Measurements from ENCODE around the gene POGZ.
"Not testable (repeated sequence)": the region's sequence is repeated elsewhere in the genome, so short reads cannot be mapped to it uniquely, and the experiment has no call there.

POGZ gene

GRCh38 chr1:151416231-151416630 is 43.1 kb downstream of the POGZ start:
- no peak for DNase-seq (ENCODE audit: low read depth in 2 of 2)

DNA sequence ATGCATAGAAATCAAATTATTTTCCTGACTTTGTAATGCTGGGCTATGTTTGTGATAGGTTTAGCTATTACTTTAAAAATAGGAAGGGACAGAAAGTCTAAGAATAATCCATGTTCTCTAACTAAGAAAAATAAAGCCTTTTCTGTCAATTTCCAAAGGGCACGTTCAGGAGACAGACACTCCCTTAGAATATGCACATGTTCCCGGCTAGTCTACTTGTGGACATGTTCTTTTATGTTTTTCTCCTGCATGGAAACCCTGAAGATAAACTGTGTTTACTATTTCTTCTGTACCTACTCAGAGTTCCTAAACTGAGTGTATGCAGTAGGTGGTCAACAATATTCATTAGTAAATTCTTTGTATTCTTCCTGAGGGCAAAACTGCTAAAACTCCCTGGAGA is 47.4 kb downstream of the POGZ start:
- DNase-seq (ENCODE audit: low read depth in 2 of 2): no peak

GRCh38 chr1:151408891-151409290 is 50.4 kb downstream of the POGZ start:
- DNase-seq (ENCODE audit: low read depth in 2 of 2): no peak

DNA sequence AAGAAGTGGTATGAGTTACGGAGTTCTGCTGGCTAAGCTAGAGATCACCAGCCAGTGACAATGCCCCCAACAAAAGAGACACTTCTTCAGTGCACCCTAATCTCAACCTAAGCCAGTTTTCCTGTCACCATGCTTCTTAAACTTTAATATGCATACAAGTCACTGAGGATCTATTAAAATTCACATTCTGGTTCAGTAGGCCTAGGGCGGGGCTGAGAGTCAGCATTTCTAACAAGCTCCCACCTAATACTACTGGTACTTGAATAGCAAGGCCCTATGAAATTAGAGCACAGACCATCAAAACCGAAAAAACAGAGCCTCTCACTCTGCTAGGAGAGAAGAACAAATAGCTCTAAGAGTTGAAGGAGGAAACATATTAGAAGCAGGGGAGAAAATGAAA is 52.0 kb downstream of the POGZ start:
- DNase-seq (ENCODE audit: low read depth in 2 of 2): no peak

DNA sequence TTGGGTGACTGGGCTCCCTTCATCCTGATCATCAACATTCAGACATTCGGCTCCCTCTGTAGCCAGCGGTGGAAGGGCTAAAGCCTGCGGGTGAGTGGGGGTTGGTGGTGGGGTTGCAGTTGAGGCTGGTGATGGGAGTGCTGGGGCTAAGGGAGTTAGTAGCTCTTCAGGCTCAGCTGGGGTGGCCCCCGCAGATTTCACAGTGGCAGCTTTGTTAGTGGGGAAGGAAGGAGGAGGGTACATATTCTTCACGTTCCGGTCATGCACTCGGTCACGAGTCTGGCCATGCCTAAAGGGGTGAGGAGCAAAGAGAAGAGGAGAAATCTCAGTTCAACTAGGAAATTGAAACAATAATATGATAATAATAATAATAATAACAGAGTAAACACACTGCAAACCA is 53.1 kb downstream of the POGZ start:
- no peak for DNase-seq (ENCODE audit: low read depth in 2 of 2)

DNA sequence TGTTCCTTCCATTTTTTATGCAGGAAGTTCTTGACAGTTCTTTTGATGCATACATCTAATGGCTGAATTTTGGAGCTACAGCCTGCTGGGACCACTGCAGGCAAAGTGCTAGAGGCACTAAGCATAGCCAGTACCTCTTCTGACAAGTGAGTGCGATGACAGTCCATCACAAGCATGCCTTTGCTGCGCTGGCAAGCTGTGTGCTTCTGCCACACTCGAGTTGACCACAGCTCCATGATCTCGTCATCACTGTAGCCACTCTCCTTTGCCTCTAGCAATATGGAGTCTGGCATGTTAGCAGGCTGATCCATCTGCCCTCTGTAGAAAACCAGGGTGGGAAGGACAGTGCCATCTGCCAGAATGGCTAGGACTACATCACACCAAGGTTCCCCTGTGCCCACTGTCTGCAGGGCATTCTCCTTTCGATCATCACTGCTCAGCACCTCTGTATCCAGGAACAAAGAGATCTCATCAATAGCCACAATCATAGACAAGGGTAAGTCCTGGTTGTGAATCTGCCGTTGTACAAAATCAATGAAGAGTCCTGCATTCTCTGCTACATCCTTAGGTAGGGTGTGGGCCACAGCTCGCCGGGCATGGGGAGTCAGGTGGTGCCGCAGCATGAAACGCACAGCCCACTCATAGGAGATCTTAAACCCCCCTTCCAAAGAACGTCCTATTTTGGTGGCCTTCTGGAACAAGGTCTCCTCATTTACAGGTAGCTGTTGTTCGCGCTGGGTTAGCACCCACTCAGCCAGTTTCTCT is 53.9 kb downstream of the POGZ start:
- no peak for DNase-seq (ENCODE audit: low read depth in 2 of 2)

DNA sequence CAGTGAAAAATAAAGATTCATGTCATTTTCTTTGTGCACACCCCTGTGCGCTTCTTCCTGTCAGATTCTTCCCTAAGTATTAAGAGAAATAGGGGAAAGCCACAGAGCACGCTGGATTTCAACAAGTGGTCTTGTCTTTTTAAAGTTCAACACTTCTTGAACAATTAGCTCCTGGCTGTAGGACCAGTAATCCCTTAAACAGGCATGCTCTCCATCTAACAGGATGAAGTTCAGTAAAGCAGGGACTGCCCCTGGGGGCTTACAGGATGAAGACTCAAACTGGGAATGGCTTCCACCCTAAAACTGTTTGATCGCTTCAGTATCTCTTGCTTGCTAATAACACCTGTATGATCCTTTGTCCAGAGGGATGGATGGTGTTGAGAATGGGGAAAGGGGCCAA is 55.7 kb downstream of the POGZ start:
- no peak for DNase-seq (ENCODE audit: low read depth in 2 of 2)

- DNase-seq (ENCODE audit: low read depth in 2 of 2): no peak
Observed at GRCh38 chr1:151402764-151403163, 56.5 kb downstream of the POGZ start.

- DNase-seq (ENCODE audit: low read depth in 2 of 2): no peak
Observed at GRCh38 chr1:151401860-151402259, 57.4 kb downstream of the POGZ start.

DNA sequence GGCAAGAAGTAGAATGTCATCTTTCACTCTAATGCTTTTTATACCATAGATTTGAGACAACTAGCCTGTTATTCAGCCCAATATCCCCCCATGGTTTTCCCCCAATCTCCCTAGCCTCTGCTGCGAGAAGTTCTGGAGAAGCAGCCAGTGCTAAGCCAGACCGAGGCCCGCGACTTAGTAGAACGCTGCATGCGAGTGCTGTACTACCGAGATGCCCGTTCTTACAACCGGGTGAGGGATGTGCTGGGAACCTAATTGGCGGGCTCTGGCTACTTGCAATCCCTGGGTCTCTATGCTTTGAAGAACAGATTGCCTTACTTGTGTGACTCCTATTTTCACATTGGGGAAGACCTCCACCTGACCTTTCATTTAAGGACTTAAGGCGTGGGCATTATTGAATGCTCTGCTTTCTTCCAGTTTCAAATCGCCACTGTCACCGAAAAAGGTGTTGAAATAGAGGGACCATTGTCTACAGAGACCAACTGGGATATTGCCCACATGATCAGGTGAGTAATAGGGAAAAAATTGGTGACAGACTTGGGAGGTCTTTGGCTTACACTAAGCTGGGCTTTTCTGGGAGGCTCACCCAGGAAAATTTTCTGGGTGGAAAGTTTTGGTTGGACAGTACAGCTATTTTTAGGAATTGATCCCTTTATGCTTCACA is 58.0 kb downstream of the POGZ start:
- DNase-seq (ENCODE audit: low read depth in 2 of 2): no peak

GRCh38 chr1:151399324-151400171 is 59.7 kb downstream of the POGZ start, which contains the start of gene PSMB4:
Gene PSMB4, plus strand, starts transcription at chr1:151399573. Its CDS starts 15 bp downstream, at chr1:151399588.
- DNase-seq (ENCODE audit: low read depth in 2 of 2): peak; percentile 59 to 67

DNA sequence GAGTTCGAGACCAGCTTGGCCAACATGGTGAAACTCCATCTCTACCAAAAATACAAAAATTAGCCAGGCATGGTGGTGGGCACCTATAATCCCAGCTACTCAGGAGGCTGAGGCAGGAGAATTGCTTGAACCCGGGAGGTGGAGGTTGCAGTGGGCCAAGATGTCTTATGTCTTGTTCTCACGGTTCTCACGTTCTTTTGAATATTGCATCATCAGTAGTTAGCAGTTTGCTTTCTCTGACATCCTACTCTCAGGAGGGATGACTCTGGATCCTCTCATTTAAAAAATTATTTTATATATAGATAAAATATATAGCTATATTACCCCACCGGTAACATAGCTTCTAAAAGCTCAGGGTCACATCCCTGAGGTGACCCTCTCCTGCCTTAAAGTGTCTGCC is 63.0 kb downstream of the POGZ start:
- not testable (repeated sequence) for DNase-seq (ENCODE audit: low read depth in 2 of 2)

GRCh38 chr1:151393583-151393982 is 65.7 kb downstream of the POGZ start:
- DNase-seq (ENCODE audit: low read depth in 2 of 2): no peak

DNA sequence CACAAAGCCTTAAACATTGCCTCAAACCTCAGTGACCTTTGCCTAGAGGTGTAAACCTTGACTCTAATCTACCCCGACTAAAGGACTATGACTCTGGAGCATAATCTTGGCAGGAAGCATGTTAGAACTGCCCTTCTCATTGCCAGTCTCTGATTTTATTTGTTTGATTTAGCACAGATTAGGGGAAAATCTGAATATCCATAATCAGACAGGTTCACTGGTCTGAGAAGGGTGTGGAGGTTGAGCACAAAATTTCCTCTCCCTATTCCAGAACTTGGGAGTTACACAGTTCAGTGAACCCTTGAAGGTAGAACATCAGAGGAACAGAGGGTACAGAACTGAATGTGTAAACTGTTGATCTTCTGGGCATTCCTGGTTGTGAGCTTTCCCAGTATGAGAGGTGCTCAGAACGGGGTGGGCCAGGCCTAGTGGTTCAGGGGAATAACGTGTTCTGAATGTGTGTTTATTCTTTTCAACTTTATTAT is 68.2 kb downstream of the POGZ start:
- no peak for DNase-seq (ENCODE audit: low read depth in 2 of 2)

- DNase-seq (ENCODE audit: low read depth in 2 of 2): not testable (repeated sequence)
Observed at GRCh38 chr1:151390221-151391078, 68.8 kb downstream of the POGZ start.

DNA sequence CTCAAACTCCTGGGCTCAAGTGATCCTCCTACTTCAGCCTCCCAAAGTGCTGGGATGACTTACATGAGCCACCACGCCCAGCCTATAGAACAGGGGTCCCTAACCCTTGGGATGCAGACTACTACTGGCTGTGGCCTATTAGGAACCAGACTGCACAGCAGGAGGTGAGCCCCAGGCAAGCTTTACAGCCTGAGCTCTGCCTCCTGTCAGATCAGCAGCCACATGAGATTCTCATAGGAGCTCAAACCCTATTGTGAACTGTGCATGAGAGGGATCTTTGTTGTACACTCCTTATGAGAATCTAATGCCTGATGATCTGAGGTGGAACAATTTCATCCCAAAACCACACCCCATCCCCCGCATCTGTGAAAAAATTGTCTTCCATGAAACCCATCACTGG is 73.3 kb downstream of the POGZ start:
- DNase-seq (ENCODE audit: low read depth in 2 of 2): no peak

DNA sequence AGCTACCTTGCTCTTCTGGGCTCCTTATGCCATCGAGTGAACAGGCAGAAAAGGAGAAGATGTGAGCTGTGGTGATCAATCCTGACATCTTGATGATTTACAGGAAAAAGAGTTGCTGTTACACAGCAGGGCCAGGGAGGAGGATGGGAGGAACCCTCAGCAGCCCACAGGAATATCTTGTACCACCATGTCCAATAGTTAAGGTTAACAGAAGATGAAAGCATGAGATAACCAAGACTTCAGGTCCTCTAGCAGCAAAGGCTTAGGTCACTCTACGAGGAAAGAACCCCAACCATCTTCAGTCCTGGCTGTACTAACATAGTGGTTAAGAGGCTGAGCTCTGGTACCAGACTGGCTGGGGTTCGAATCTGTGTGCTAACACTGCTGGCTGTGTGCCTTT is 74.7 kb downstream of the POGZ start:
- no peak for DNase-seq (ENCODE audit: low read depth in 2 of 2)

GRCh38 chr1:151377150-151377884 is 82.0 kb downstream of the POGZ start:
- DNase-seq (ENCODE audit: low read depth in 2 of 2): no peak

DNA sequence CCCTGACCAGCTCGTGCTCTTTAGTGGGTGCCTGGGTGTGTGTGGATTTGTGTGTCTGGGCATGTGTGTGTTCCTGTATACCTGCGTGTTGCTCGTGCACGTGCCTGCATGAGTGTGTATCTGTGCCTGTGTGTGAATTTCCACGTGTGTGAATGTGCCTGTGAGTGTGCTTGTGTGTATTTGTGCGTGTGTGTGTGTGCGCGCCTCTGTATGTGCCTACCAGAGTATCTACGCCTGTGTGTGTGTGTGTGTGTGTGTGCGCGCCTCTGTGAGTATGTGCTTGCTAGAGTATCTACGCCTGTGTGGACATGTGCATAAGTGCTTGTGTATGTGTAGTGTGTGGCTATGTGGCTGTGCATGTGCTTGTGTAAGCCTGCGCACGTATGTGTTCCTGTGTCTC is 86.1 kb downstream of the POGZ start:
- no peak for DNase-seq (ENCODE audit: low read depth in 2 of 2)

DNA sequence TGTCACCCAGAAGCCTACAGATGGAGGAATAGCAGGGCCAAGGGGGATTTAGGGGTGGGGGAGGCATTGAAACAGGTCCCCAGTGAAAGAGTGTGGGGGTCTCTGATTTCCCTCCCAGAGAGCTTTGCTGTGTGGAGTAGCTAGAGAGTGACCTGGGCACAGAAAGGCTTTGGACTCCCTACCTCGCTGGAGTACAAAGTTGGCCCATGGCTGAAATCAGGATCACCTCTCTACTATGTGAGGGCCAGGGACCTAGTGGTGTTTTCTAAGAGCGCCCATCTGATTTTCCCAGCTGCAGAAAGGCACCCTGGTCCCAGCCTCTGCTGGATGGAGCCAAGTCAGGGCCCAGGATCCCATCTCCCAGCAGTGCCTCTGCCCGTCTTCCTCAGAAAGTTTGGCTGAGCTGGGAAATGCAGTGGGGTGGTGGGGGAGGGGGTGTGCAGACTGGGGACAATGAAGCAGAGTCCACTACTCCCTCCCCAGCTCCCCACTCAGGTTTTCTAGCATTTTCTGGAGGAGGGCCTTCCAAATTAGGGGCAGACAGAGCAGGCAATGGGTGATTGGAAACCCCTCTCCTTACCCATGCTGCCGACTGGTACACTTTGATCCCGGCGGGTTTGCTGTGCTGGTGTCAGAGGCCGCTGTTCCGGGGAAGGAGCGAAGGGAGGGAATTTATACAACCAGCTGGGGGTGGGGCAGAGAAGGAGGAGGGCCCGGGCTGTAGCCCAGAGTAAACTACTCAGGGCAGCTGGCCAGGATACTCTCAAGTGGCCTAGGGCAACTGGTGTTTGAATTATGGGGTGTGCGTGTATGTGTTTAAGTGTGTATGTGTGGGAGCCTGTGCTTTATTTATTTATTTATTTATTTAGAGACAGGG is 87.0 kb downstream of the POGZ start, which contains the start of gene SELENBP1:
Gene SELENBP1 (minus strand): TSS at position 648 of the 877 bp plus-strand sequence. CDS start 64 bp downstream, at position 584.
- DNase-seq (ENCODE audit: low read depth in 2 of 2): no peak
